ENCODE results near the gene SLC27A5. TPM values are rescaled to one million over a fixed set of nuclear protein-coding genes. Genes with fewer than 3 reads are reported as not detected.
"Not testable (repeated sequence)": the region's sequence is repeated elsewhere in the genome, so short reads cannot be mapped to it uniquely, and the experiment has no call there.

Gene SLC27A5
- total RNA-seq, 1 experiment from 2014 or later, result 10.8 TPM

- in situ Hi-C loops (cut with HindIII; ENCODE audit: low pct_unique_long_range_greater_than_20kb, low sequenced_read_pairs), result no loop called here
- no peak for DNase-seq (ENCODE audit: low read depth)
These were observed 40.0 kb upstream of the SLC27A5 start for GRCh38 chr19:58551577-58552471.

DNA sequence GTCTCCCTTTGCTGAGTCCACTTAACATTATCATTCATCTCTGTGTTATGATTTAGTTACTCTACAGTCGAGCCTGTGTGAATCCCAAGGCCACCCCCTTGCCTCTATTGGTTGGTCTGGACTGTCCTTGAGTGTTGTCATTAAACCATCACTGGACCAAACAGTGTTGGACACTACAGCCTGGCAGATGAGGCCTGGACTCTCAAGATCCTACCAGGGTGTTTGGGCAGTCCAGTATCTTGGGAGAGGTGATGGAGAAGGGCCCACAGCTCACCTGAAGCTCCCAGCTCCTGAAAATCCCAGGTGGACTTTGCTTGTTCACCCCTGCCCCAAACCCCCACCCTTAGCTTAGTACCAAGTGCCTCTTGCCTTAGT is 39.3 kb upstream of the SLC27A5 start:
- in situ Hi-C loops (cut with HindIII; ENCODE audit: low pct_unique_long_range_greater_than_20kb, low sequenced_read_pairs), result no loop called here
- no peak for DNase-seq (ENCODE audit: low read depth)

DNA sequence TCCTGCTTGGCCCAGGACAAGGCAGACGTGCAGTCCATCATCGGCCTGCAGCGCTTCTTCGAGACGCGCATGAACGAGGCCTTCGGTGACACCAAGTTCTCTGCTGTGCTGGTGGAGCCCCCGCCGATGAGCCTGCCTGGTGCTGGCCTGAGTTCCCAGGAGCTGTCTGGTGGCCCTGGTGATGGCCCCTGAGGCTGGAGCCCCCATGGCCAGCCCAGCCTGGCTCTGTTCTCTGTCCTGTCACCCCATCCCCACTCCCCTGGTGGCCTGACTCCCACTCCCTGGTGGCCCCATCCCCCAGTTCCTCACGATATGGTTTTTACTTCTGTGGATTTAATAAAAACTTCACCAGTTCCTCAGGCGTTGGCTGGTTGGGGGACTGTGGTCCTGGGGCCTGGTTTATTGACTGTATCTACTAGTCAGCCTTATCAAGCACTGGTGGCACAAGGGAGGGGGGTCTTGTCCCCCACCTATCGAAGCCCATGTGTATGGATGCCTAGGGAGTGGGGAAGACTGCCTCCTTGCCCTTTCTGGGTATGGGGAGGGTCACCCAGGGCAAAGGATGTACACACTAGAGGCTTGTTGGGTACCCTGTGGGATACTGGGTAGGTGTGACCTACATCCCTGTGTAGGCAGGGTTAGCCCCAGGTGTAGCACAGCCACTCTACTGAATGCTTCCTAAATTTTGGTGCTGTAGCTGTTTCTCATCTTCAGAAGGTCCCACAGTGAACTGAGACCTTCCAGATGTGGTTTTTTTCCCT is 38.8 kb upstream of the SLC27A5 start:
- no peak for DNase-seq (ENCODE audit: low read depth)
- in situ Hi-C loops (cut with HindIII; ENCODE audit: low pct_unique_long_range_greater_than_20kb, low sequenced_read_pairs), result no loop called here

DNA sequence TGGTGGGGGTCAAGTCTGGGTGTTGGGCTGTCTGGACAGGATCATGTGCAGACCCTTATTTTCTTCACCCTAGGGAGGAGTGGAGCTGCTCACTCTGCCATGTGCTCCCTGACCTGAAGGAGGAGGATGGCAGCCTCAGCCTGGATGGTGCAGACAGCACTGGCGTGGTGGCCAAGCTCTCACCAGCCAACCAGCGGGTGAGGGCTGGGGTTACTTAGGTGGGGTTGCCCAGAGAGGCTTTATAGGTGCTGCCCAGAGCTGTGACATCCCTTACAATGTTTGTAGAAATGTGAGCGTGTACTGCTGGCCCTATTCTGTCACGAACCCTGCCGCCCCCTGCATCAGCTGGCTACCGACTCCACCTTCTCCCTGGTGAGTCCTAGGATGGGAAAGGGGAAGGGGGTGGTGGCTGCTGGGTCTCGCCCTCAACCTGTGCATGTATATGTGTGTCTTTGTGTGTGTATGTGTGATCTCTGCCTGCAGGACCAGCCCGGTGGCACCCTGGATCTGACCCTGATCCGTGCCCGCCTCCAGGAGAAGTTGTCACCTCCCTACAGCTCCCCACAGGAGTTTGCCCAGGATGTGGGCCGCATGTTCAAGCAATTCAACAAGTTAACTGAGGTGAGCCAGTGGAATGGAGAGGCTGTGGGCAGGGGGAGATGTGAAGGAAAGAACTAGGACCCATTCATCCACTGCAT is 38.0 kb upstream of the SLC27A5 start:
- in situ Hi-C loops (cut with HindIII; ENCODE audit: low pct_unique_long_range_greater_than_20kb, low sequenced_read_pairs), result no loop called here
- no peak for DNase-seq (ENCODE audit: low read depth)

DNA sequence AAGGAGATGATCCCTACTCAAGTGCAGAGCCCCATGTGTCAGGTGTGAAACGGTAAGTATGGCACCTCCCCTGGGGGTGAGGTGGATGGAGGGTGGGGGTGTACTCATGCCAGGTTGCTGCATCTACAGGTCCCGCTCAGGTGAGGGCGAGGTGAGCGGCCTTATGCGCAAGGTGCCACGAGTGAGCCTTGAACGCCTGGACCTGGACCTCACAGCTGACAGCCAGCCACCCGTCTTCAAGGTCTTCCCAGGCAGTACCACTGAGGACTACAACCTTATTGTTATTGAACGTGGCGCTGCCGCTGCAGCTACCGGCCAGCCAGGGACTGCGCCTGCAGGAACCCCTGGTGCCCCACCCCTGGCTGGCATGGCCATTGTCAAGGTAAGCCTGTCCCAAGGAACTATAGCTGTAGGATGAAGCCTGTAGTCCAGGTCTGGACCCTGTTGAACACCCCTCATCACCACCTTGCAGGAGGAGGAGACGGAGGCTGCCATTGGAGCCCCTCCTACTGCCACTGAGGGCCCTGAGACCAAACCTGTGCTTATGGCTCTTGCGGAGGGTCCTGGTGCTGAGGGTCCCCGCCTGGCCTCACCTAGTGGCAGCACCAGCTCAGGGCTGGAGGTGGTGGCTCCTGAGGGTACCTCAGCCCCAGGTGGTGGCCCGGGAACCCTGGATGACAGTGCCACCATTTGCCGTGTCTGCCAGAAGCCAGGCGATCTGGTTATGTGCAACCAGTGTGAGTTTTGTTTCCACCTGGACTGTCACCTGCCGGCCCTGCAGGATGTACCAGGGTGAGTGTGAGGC is 37.3 kb upstream of the SLC27A5 start:
- DNase-seq (ENCODE audit: low read depth), result no peak
- in situ Hi-C loops (cut with HindIII; ENCODE audit: low pct_unique_long_range_greater_than_20kb, low sequenced_read_pairs), result no loop called here

GRCh38 chr19:58547323-58548312 is 35.8 kb upstream of the SLC27A5 start:
- DNase-seq (ENCODE audit: low read depth), result no peak
- in situ Hi-C loops (cut with HindIII; ENCODE audit: low pct_unique_long_range_greater_than_20kb, low sequenced_read_pairs), result no loop called here

GRCh38 chr19:58546019-58546530 is 34.3 kb upstream of the SLC27A5 start:
- in situ Hi-C loops (cut with HindIII; ENCODE audit: low pct_unique_long_range_greater_than_20kb, low sequenced_read_pairs), result no loop called here
- no peak for DNase-seq (ENCODE audit: low read depth)

GRCh38 chr19:58545286-58546018 is 33.7 kb upstream of the SLC27A5 start:
- in situ Hi-C loops (cut with HindIII; ENCODE audit: low pct_unique_long_range_greater_than_20kb, low sequenced_read_pairs), result no loop called here
- DNase-seq (ENCODE audit: low read depth), result no peak

DNA sequence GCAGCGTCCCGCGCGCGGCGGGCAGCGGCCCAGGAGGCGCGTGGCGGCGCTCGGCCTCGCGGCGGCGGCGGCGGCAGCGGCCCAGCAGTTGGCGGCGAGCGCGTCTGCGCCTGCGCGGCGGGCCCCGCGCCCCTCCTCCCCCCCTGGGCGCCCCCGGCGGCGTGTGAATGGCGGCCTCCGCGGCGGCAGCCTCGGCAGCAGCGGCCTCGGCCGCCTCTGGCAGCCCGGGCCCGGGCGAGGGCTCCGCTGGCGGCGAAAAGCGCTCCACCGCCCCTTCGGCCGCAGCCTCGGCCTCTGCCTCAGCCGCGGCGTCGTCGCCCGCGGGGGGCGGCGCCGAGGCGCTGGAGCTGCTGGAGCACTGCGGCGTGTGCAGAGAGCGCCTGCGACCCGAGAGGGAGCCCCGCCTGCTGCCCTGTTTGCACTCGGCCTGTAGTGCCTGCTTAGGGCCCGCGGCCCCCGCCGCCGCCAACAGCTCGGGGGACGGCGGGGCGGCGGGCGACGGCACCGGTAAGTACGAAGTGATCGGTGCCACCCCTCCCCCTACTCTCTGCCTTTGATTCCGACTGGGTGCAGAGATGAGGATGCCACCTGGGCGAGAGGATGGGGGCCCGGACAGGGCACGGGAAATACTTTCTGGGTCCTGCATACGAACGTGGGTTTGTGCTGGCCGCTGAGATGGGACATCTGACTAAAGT is 32.9 kb upstream of the SLC27A5 start:
- DNase-seq (ENCODE audit: low read depth), result no peak
- in situ Hi-C loops (cut with HindIII; ENCODE audit: low pct_unique_long_range_greater_than_20kb, low sequenced_read_pairs), result no loop called here

- peak; percentile 100 for DNase-seq (ENCODE audit: low read depth)
- in situ Hi-C loops (cut with HindIII; ENCODE audit: low pct_unique_long_range_greater_than_20kb, low sequenced_read_pairs), result no loop called here
These were observed 32.2 kb upstream of the SLC27A5 start, which contains the start of gene TRIM28 for GRCh38 chr19:58543826-58544590. TRIM28 (plus strand) TSS chr19:58544064; CDS start chr19:58544758, 694 bp downstream.

GRCh38 chr19:58542641-58543372 is 31.0 kb upstream of the SLC27A5 start:
- in situ Hi-C loops (cut with HindIII; ENCODE audit: low pct_unique_long_range_greater_than_20kb, low sequenced_read_pairs); DNase-seq (ENCODE audit: low read depth): not testable (repeated sequence)

DNA sequence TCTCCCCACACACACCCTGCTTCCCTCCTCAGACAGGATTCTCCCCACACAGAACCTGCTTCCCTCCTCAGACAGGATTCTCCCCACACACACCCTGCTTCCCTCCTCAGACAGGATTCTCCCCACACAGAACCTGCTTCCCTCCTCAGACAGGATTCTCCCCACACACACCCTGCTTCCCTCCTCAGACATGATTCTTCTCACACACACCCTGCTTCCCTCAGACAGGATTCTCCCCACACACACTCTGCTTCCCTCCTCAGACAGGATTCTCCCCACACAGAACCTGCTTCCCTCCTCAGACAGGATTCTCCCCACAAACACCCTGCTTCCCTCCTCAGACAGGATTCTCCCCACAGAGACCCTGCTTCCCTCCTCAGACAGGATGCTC is 27.4 kb upstream of the SLC27A5 start:
- DNase-seq (ENCODE audit: low read depth); in situ Hi-C loops (cut with HindIII; ENCODE audit: low pct_unique_long_range_greater_than_20kb, low sequenced_read_pairs): not testable (repeated sequence)

GRCh38 chr19:58538257-58539168 is 26.7 kb upstream of the SLC27A5 start:
- in situ Hi-C loops (cut with HindIII; ENCODE audit: low pct_unique_long_range_greater_than_20kb, low sequenced_read_pairs), result no loop called here
- DNase-seq (ENCODE audit: low read depth), result no peak
